Measurements from ENCODE around the gene TBC1D22B.

TBC1D22B gene

DNA sequence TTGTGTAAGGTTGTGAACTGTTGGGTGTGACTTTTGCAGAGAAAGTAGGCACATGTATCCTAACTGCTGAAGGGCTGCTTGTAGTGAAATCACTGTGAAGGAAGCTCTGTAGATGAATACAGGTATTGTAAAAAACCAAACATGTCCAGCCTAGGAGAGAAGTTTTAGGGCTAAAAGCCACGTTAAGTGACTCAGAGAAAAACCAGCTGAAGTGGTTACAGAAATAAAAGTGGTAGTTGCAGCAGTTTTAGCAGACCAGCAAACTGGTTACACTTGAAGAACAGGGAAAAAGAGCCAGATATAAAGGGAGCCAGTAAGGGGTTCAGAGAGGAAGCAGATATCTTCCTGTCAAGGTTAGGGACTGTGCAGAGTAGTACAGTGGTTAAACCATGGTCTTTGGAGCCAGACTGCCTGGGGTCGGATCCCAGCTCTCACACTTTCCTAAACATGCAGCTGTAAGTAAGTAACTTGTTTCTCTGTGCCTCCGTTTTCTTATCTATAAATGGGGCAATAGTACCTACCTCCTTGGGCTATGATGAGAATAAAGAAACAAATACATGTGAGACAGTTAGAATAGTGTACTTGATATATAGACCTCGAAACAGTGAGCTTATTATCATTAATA, 62.4 kb downstream of the TBC1D22B start:
- ChIA-PET POLR2A (interaction anchor here (0.5 kb wide), 1 partner anchor 157 kb away, joined by 3 read pairs; no protein-coding TSS in a partner anchor), CTCF (interaction anchor here (0.5 to 1.6 kb wide), 8 partner anchors 13 to 372 kb away, joined by 3 to 7 read pairs (median 4); no protein-coding TSS in a partner anchor)
- TF ChIP-seq, protein P1, sequence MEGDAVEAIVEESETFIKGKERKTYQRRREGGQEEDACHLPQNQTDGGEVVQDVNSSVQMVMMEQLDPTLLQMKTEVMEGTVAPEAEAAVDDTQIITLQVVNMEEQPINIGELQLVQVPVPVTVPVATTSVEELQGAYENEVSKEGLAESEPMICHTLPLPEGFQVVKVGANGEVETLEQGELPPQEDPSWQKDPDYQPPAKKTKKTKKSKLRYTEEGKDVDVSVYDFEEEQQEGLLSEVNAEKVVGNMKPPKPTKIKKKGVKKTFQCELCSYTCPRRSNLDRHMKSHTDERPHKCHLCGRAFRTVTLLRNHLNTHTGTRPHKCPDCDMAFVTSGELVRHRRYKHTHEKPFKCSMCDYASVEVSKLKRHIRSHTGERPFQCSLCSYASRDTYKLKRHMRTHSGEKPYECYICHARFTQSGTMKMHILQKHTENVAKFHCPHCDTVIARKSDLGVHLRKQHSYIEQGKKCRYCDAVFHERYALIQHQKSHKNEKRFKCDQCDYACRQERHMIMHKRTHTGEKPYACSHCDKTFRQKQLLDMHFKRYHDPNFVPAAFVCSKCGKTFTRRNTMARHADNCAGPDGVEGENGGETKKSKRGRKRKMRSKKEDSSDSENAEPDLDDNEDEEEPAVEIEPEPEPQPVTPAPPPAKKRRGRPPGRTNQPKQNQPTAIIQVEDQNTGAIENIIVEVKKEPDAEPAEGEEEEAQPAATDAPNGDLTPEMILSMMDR (IDR thresholded peaks at IDR 0.05; ENCODE audit: insufficient read depth, low read length, missing control alignments), result no peak

DNA sequence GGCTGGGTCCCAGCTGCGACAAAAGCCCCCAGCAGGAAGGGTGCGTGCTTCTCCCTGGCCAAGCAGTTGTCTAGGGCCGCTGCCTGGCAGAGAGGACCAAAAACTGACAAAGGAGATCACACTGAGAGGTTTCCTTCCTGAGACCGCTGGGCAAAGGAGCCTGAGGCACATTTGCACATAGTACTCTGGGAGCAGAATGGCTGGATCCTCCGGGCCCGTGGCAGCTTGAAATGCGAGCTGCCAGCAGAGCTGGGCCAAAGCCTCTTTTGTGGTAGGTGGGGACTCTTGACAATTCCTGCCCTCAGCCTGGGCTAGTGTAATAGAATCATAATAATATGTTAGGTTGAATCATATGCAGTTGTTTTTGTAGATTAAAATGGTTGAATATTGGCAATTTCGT, 63.1 kb downstream of the TBC1D22B start:
- CTCF ChIA-PET, result interaction anchor here (0.7 to 1.5 kb wide), 7 partner anchors 14 to 372 kb away, joined by 3 to 7 read pairs (median 4); no protein-coding TSS in a partner anchor
- no peak overlapping the region for H3K4me3 ChIP-seq (ENCODE audit: low read depth, low read length)
- DNase-seq (ENCODE audit: low read depth, low spot score), result no peak
- POLR2A ChIA-PET, result no interaction called here
- TF ChIP-seq, protein P1 (IDR thresholded peaks at IDR 0.05; ENCODE audit: insufficient read depth, low read length, missing control alignments), result no peak

More for the DNA sequence above, 62.4 kb downstream of the TBC1D22B start:
- no peak overlapping the region for H3K4me3 ChIP-seq (ENCODE audit: low read depth, low read length)
- DNase-seq (ENCODE audit: low read depth, low spot score), result no peak

DNA sequence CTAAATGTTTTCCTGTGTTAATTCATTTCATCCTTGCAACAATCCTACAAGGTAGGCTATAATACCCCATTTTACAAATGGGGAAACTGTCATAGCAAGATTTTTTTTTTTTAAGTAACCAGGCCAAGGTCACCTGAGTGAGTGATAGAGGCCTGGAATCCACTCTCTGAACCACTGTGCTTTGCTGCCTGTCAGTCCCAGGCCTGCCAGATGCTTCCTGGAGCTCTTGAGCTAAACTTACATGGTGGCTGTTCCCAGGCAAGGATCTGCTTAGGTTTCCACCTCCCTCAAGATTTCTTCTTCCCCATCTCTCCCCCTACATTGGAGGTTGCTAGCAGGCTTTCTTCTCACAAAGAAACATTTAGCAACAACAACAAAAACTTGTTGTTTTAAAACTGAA, 63.5 kb downstream of the TBC1D22B start:
- ChIA-PET CTCF (interaction anchor here (0.7 to 1.5 kb wide), 5 partner anchors 17 to 371 kb away, joined by 3 to 7 read pairs (median 4); no protein-coding TSS in a partner anchor), POLR2A (no interaction called here)
- TF ChIP-seq, protein P1 (IDR thresholded peaks at IDR 0.05; ENCODE audit: insufficient read depth, low read length, missing control alignments), result no peak
- no peak overlapping the region for H3K4me3 ChIP-seq (ENCODE audit: low read depth, low read length)
- DNase-seq (ENCODE audit: low read depth, low spot score), result no peak

DNA sequence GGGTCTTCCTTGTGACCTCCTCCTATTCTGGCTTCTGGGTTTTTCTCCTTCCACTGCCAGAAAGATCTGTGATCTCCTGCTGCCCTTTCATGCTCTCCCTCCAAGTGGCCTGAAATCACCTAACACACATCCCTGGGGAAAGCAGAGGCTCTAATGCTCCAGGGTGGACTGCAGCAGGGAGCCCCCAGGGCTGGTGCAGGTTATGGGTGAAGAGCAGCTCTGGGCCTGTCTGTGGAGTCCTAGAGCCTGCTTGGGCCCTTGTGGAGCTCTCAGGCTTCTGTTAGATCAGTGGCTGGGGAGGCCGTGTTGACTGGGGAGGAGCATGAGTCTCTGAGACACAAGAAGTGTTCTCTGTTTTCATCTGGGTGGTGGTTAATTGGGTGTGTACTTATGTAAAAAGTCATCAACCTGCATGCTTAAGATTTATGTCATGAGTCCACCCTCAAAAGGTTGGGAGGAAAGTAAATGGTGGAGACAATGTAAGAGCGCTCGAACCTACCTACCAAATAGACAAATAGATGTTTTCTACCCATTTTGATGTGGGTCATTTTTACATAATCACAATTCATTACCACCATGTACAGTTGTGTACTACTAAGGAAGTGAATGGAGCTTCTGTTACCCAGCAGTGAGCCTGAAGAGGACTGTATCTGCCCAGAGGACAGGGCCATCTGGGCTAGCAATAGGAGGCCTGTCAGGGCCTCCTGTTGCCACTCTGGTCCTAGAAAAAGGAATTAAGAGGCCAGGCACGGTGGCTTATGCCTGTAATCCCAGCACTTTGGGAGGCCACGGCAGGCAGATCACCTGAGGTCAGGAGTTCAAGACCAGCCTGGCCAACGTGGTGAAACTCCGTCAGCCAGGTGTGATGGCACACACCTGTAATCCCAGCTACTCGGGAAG, 64.2 kb downstream of the TBC1D22B start:
- TF ChIP-seq, protein P1 (IDR thresholded peaks at IDR 0.05; ENCODE audit: insufficient read depth, low read length, missing control alignments), result no peak
- ChIA-PET POLR2A (no interaction called here), CTCF (interaction anchor here (0.7 to 1.0 kb wide), 3 partner anchors 9 to 370 kb away, joined by 3 read pairs; no protein-coding TSS in a partner anchor)
- DNase-seq (ENCODE audit: low read depth, low spot score), result no peak
- H3K4me3 ChIP-seq (ENCODE audit: low read depth, low read length), result no peak overlapping the region

DNA sequence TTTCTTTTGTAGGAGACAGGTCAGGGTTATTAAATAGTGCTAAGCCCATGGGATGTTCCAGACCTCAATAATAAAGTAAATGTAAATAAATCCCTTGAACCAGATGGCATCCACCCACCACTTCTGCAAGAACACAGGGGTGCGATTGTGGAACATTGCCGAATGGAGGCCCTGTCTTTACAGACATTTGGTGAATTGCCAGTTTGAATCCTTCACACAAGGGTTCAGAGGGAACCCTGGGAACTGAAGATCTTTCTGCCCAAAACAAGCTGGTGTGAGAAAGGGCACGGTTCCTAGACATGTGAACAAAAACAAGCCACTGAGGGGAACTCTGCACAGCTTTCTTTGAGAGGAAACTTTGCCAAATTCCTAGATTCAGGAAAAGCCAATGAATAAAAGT, 66.0 kb downstream of the TBC1D22B start:
- POLR2A ChIA-PET, result no interaction called here
- DNase-seq (ENCODE audit: low read depth, low spot score), result no peak
- TF ChIP-seq, protein P1 (IDR thresholded peaks at IDR 0.05; ENCODE audit: insufficient read depth, low read length, missing control alignments), result no peak
- no peak overlapping the region for H3K4me3 ChIP-seq (ENCODE audit: low read depth, low read length)
- CTCF ChIA-PET, result interaction anchor here (0.7 to 5.9 kb wide), 9 partner anchors 11 to 368 kb away, joined by 3 to 124 read pairs (median 7); no protein-coding TSS in a partner anchor
